ENCODE data around the gene TMEM72. TPM values are rescaled to one million over a fixed set of nuclear protein-coding genes. Genes with fewer than 3 reads are reported as not detected.

The TMEM72 gene
- total RNA-seq, 1 donor from 2014 or later, result not detected

DNA sequence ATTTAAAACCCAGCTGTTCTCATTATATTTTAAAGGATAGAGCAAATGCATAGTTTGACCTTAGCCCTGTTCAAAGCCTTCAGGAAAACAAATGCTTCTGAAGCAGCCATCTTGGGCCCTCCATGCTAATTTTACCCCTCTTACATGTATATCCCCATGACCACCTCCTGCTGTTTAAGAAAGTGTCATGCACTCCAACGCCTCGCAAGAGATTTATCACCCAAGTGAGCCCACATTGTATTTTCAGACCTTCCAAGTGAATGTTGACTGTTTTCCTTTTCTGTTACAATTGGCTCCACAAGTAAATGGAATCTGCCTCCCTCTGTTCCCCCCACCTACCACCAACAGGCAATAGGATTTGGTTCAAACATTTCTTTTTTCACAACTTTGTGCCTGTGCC lies 5.3 kb downstream of the TMEM72 start:
- DNase-seq, result no peak
- Mint-ChIP-seq H3K36me3 (ENCODE audit: low read depth) (no peaks in the 10 kb centered on the region), H3K4me3 (no peak overlapping the region), H3K27me3 (peaks cover 8% of the 10 kb centered on the region), H3K9me3 (peaks cover 2% of the 10 kb centered on the region), H3K4me1 (peaks cover 11% of the 10 kb centered on the region), H3K27ac (no peak overlapping the region)
- no peak for ATAC-seq (ENCODE audit: low read depth)
- CTCF ChIA-PET, result no interaction called here
- intact Hi-C loops (cut with micrococcal nuclease), result no loop called here
- POLR2A ChIA-PET, result no interaction called here
- TF ChIP-seq, protein P1, sequence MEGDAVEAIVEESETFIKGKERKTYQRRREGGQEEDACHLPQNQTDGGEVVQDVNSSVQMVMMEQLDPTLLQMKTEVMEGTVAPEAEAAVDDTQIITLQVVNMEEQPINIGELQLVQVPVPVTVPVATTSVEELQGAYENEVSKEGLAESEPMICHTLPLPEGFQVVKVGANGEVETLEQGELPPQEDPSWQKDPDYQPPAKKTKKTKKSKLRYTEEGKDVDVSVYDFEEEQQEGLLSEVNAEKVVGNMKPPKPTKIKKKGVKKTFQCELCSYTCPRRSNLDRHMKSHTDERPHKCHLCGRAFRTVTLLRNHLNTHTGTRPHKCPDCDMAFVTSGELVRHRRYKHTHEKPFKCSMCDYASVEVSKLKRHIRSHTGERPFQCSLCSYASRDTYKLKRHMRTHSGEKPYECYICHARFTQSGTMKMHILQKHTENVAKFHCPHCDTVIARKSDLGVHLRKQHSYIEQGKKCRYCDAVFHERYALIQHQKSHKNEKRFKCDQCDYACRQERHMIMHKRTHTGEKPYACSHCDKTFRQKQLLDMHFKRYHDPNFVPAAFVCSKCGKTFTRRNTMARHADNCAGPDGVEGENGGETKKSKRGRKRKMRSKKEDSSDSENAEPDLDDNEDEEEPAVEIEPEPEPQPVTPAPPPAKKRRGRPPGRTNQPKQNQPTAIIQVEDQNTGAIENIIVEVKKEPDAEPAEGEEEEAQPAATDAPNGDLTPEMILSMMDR (IDR thresholded peaks at IDR 0.05), result no peak

GRCh38 chr10:44917848-44918247 lies 6.7 kb downstream of the TMEM72 start:
- H3K27ac Mint-ChIP-seq, result no peak overlapping the region
- TF ChIP-seq, protein P1 (IDR thresholded peaks at IDR 0.05), result no peak
- H3K4me1 Mint-ChIP-seq, result peaks cover 11% of the 10 kb centered on the region
- intact Hi-C loops (cut with micrococcal nuclease), result no loop called here
- H3K9me3 Mint-ChIP-seq, result peaks cover 2% of the 10 kb centered on the region
- DNase-seq (no peak), ATAC-seq (ENCODE audit: low read depth) (no peak)
- ChIA-PET POLR2A (no interaction called here), CTCF (no interaction called here)
- H3K27me3 Mint-ChIP-seq, result peaks cover 8% of the 10 kb centered on the region
- H3K4me3 Mint-ChIP-seq, result no peak overlapping the region
- H3K36me3 Mint-ChIP-seq (ENCODE audit: low read depth), result no peaks in the 10 kb centered on the region

DNA sequence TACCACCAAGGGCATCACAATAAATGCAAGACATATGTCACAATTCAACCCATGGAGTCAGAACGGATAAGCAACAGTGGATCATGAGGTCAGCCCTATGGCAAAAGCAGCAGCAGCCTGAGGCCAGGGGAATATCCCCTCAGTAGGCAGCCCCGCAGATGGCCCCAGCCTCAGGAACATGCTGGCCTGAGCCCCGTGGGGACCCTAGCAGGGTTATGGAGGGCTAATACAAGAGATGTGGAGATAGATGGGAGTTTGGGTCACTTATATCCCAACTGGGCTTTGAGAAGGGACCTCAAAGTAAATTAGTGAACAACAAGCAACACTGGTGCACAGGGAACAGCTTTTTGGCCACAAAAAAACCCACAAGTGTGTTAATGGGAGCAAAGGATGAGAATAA lies 9.1 kb downstream of the TMEM72 start:
- TF ChIP-seq, protein P1 (IDR thresholded peaks at IDR 0.05), result no peak
- intact Hi-C loops (cut with micrococcal nuclease), result no loop called here
- Mint-ChIP-seq H3K9me3 (peaks cover 2% of the 10 kb centered on the region), H3K4me1 (no peaks in the 10 kb centered on the region), H3K27ac (no peak overlapping the region), H3K4me3 (no peak overlapping the region), H3K27me3 (peaks cover 8% of the 10 kb centered on the region), H3K36me3 (ENCODE audit: low read depth) (no peaks in the 10 kb centered on the region)
- ChIA-PET CTCF (no interaction called here), POLR2A (no interaction called here)
- ATAC-seq (ENCODE audit: low read depth) (no peak), DNase-seq (no peak)

GRCh38 chr10:44921061-44921460 lies 9.9 kb downstream of the TMEM72 start:
- TF ChIP-seq, protein P1 (IDR thresholded peaks at IDR 0.05), result no peak
- no peak for ATAC-seq (ENCODE audit: low read depth)
- CTCF ChIA-PET, result no interaction called here
- Mint-ChIP-seq H3K4me3 (no peak overlapping the region), H3K27me3 (peaks cover 8% of the 10 kb centered on the region), H3K9me3 (peaks cover 2% of the 10 kb centered on the region), H3K4me1 (no peaks in the 10 kb centered on the region), H3K27ac (no peak overlapping the region), H3K36me3 (ENCODE audit: low read depth) (no peaks in the 10 kb centered on the region)
- no peak for DNase-seq
- POLR2A ChIA-PET, result no interaction called here
- intact Hi-C loops (cut with micrococcal nuclease), result no loop called here

GRCh38 chr10:44921506-44921905 lies 10.4 kb downstream of the TMEM72 start:
- no peaks in the 10 kb centered on the region for H3K36me3 Mint-ChIP-seq (ENCODE audit: low read depth)
- no peak overlapping the region for H3K27ac Mint-ChIP-seq
- ATAC-seq (ENCODE audit: low read depth), result no peak
- TF ChIP-seq, protein P1 (IDR thresholded peaks at IDR 0.05), result no peak
- POLR2A ChIA-PET, result no interaction called here
- intact Hi-C loops (cut with micrococcal nuclease), result no loop called here
- CTCF ChIA-PET, result no interaction called here
- no peak overlapping the region for H3K4me3 Mint-ChIP-seq
- H3K27me3 Mint-ChIP-seq, result peaks cover 8% of the 10 kb centered on the region
- H3K4me1 Mint-ChIP-seq, result no peaks in the 10 kb centered on the region
- peaks cover 2% of the 10 kb centered on the region for H3K9me3 Mint-ChIP-seq
- no peak for DNase-seq

Data from activated B cell treated with CpG ODN at 0.5 μM for 24 hours (primary cell).